Testis (tissue), 3 donors: ENCODE data around the gene KRTAP12-4. TPM values are rescaled to one million over a fixed set of nuclear protein-coding genes. Genes with fewer than 3 reads are reported as not detected.
"Not testable (repeated sequence)": the region's sequence is repeated elsewhere in the genome, so short reads cannot be mapped to it uniquely, and the experiment has no call there.

Experiments used
- DNase-seq: peaks from one replicate; pipeline ENCODE4 v3.0.0-alpha.2; 2019
- H3K27ac ChIP-seq, 2 donors: fragments of 200-600 bp; sonication (generic); one replicate each; pipeline ENCODE4 v1.5.1; 2019
- H3K27me3 ChIP-seq: fragments of 200-600 bp; sonication (generic); one replicate; pipeline ENCODE4 v1.5.1; 2019
- H3K36me3 ChIP-seq: fragments of 200-600 bp; sonication (generic); one replicate; pipeline ENCODE4 v1.5.1; 2017; ENCODE audit warnings: low read depth; ENCODE audit errors: missing control alignments
- H3K4me1 ChIP-seq: fragments of 200-600 bp; sonication (generic); one replicate; pipeline ENCODE4 v1.5.1; 2019
- H3K4me3 ChIP-seq, 2 donors: fragments of 200-600 bp; sonication (generic); one replicate each; pipeline ENCODE4 v1.5.1; 2017 to 2019
- H3K9me3 ChIP-seq: fragments of 200-600 bp; sonication (generic); one replicate; pipeline ENCODE4 v1.5.1; 2017
- POLR2A ChIP-seq: fragments of 450-650 bp; IDR thresholded peaks from one replicate; pipeline ENCODE4 v1.6.1; 2017; ENCODE audit warnings: antibody characterized with exemption, mild to moderate bottlenecking, moderate library complexity
- WGBS, 2 donors: methylation state at CpG; one replicate each; pipeline ENCODE4 v1.1.5; 2018; 5-methylcytosine and 5-hydroxymethylcytosine counted together
- intact Hi-C: fragments of 100-400 bp; cut with DNase I; formaldehyde crosslinking; loops from one replicate; pipeline ENCODE4 v1.15.1; 2023; ENCODE audit warnings: low total_unique reads
- polyA plus RNA-seq: library from polyadenylated mRNA; stranded (reverse); fragments of 350-450 nt; fragmentation: Illumina TruSeq; extraction: RNeasy Lipid Tissue Mini Kit (QIAGEN cat#74804); gene quantifications from one replicate; pipeline ENCODE4 v1.2.3, GENCODE V29; 2014; ENCODE audit warnings: low read depth, low replicate concordance; ENCODE audit not compliant: insufficient read depth
- total RNA-seq, 2 donors: library from RNA; depleted of rRNA; stranded (reverse); fragments of >200 nt; gene quantifications; one replicate each; pipeline ENCODE4 v1.2.3, GENCODE V29; 2016
- TF ChIP-seq, protein P1 (sequence below), 3 experiments: fragments of 450-650 bp in 2 of 3; fragments of 200-600 bp in 1 of 3; sonication (generic) in 1 of 3; IDR thresholded peaks; one replicate each; pipeline ENCODE4 v1.5.1; 2016 to 2019; ENCODE audit warnings: antibody characterized with exemption in 3 of 3, mild to moderate bottlenecking in 2 of 3, moderate library complexity in 1 of 3

Gene KRTAP12-4
- total and polyA plus RNA-seq, 3 donors from 2014 or later, result not detected

DNA sequence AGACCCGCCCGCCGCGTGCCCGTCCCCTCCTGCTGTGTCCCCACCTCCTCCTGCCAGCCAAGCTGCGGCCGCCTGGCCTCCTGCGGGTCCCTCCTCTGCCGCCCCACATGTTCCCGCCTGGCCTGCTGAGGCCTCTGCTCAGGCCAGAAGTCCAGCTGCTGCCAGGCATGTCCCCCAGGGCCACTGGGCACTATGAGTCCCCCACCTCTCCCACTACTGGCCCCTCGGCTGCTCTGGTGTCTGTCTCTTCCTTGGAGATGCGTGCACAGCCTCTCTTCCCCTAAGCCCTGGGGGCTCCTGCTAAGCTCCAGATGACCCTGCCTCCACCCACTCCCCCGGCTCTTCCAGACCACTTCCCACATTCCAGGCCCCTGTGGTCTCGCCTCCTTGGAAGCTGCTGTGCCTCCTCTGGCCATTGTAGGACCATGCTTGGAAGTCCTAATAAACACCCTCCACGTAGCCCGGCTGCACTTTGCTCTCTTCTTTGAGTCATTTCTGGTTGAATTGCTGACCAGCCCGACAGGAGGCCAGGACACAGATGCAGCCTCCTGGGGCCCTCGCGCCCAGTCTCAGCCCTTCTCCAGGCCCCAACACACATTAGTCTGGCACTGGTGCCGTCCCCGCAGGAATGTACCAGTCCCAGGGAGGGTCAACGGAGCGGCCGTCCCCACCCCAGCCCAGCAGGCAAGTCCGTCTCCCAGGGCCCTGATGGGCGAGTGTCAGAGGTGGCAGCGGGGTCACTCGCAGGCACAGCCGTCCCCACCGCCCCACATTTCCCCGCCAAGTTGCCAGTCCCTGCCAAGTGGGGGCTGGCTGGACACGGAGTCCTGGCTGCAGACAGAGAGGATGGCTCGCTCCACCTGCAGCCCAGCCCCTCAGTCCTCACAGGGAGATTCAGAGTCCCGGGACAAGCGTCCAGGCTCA is 43.6 kb upstream of the KRTAP12-4 start:
- peak; percentile 5 for DNase-seq
- WGBS, 2 donors, result 47 to 50% methylated on average over 31 to 35 of the region's 35 CpGs
- TF ChIP-seq, protein P1, sequence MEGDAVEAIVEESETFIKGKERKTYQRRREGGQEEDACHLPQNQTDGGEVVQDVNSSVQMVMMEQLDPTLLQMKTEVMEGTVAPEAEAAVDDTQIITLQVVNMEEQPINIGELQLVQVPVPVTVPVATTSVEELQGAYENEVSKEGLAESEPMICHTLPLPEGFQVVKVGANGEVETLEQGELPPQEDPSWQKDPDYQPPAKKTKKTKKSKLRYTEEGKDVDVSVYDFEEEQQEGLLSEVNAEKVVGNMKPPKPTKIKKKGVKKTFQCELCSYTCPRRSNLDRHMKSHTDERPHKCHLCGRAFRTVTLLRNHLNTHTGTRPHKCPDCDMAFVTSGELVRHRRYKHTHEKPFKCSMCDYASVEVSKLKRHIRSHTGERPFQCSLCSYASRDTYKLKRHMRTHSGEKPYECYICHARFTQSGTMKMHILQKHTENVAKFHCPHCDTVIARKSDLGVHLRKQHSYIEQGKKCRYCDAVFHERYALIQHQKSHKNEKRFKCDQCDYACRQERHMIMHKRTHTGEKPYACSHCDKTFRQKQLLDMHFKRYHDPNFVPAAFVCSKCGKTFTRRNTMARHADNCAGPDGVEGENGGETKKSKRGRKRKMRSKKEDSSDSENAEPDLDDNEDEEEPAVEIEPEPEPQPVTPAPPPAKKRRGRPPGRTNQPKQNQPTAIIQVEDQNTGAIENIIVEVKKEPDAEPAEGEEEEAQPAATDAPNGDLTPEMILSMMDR (IDR thresholded peaks at IDR 0.05), result no peak
- TF ChIP-seq POLR2A, result no peak
- H3K4me3 ChIP-seq, result no peak overlapping the region
- no peaks in the 10 kb centered on the region for H3K27me3 ChIP-seq
- intact Hi-C loops, result no loop called here
- H3K4me1 ChIP-seq, result no peaks in the 10 kb centered on the region
- H3K9me3 ChIP-seq, result no peaks in the 10 kb centered on the region
- no peak overlapping the region for H3K27ac ChIP-seq
- H3K36me3 ChIP-seq, result no peaks in the 10 kb centered on the region

- H3K36me3 ChIP-seq, H3K4me1 ChIP-seq, H3K27me3 ChIP-seq, DNase-seq, intact Hi-C loops, H3K4me3 ChIP-seq, H3K27ac ChIP-seq, H3K9me3 ChIP-seq: not testable (repeated sequence)
- 53 to 64% methylated on average over 10 to 17 of the region's 21 CpGs for WGBS, 2 donors
Observed at GRCh38 chr21:44697172-44697810, 42.8 kb upstream of the KRTAP12-4 start, which contains the start of gene KRTAP10-12. Gene KRTAP10-12, plus strand, starts transcription at chr21:44697172. Its CDS starts 30 bp downstream, at chr21:44697202.

- no peaks in the 10 kb centered on the region for H3K4me1 ChIP-seq
- no peaks in the 10 kb centered on the region for H3K27me3 ChIP-seq
- H3K36me3 ChIP-seq, result no peaks in the 10 kb centered on the region
- no peak overlapping the region for H3K4me3 ChIP-seq
- H3K27ac ChIP-seq, result no peak overlapping the region
- 60 to 70% methylated on average over 10 of the region's 10 CpGs for WGBS, 2 donors
- TF ChIP-seq, protein P1 (IDR thresholded peaks at IDR 0.05), result no peak
- no peak for TF ChIP-seq POLR2A
- intact Hi-C loops, result no loop called here
- DNase-seq, result peak; percentile 4
- no peaks in the 10 kb centered on the region for H3K9me3 ChIP-seq
Observed at GRCh38 chr21:44696572-44696971, 42.1 kb upstream of the KRTAP12-4 start.

GRCh38 chr21:44695641-44696040 is 41.2 kb upstream of the KRTAP12-4 start:
- H3K9me3 ChIP-seq, result no peaks in the 10 kb centered on the region
- H3K27me3 ChIP-seq, result no peaks in the 10 kb centered on the region
- H3K4me1 ChIP-seq, result no peaks in the 10 kb centered on the region
- no peak for TF ChIP-seq POLR2A
- TF ChIP-seq, protein P1 (IDR thresholded peaks at IDR 0.05), result no peak
- DNase-seq, result peak; percentile 7
- no peak overlapping the region for H3K4me3 ChIP-seq
- intact Hi-C loops, result no loop called here
- 83 to 89% methylated on average over 6 to 8 of the region's 8 CpGs for WGBS, 2 donors
- no peak overlapping the region for H3K27ac ChIP-seq
- no peaks in the 10 kb centered on the region for H3K36me3 ChIP-seq

DNA sequence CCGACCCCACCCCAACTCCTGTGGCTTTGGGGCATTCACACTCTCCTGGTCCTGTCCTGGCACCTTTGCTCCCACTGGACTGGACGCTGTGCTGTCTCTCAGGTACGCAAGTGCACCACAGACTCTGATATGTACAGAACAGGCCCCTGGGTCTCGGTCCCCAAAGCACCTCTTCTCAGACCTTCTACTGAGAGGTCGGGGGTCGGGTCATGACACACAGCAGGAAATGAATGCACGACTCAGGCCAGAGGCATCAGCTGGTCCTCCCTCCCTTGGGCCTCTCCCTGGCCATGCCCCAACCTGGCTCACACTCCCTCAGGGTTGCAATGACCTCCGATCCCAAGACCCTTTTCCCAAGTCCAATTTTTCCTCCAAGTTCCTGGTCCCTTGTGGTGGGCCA is 40.7 kb upstream of the KRTAP12-4 start:
- H3K9me3 ChIP-seq, result no peaks in the 10 kb centered on the region
- H3K27ac ChIP-seq, result no peak overlapping the region
- H3K4me3 ChIP-seq, result no peak overlapping the region
- 73 to 81% methylated on average over 8 of the region's 8 CpGs for WGBS, 2 donors
- H3K4me1 ChIP-seq, result no peaks in the 10 kb centered on the region
- intact Hi-C loops, result no loop called here
- H3K36me3 ChIP-seq, result no peaks in the 10 kb centered on the region
- DNase-seq, result peak; percentile 11
- TF ChIP-seq, protein P1 (IDR thresholded peaks at IDR 0.05), result no peak
- TF ChIP-seq POLR2A, result no peak
- no peaks in the 10 kb centered on the region for H3K27me3 ChIP-seq
